Astrocyte (in vitro differentiated cells and primary cell): ENCODE measurements around the gene KIF11. TPM values are rescaled to one million over a fixed set of nuclear protein-coding genes. Genes with fewer than 3 reads are reported as not detected.

Experiments
- DNase-seq: peaks from one replicate; pipeline ENCODE4 v3.0.0-alpha.2; 2010; ENCODE audit warnings: low read depth
- FAIRE-seq: peaks from 2 replicates; lab custom pipeline; 2011; peaks lifted over from hg19 to GRCh38; lab: Jason Lieb, UNC
- H2AFZ ChIP-seq: 2 replicates; pipeline ENCODE4 v1.6.0; 2012; ENCODE audit warnings: low read depth, low read length, inconsistent platforms
- H3K27ac ChIP-seq: 2 replicates; pipeline ENCODE4 v1.5.1; 2011; ENCODE audit warnings: low read depth, low read length, inconsistent platforms
- H3K27me3 ChIP-seq: 2 replicates; pipeline ENCODE4 v1.6.0; 2011; ENCODE audit warnings: low read length, inconsistent platforms; ENCODE audit not compliant: insufficient read depth
- H3K36me3 ChIP-seq: 2 replicates; pipeline ENCODE4 v1.5.1; 2011; ENCODE audit warnings: low read length, inconsistent platforms; ENCODE audit not compliant: insufficient read depth
- H3K4me1 ChIP-seq: 2 replicates; pipeline ENCODE4 v1.5.1; 2011; ENCODE audit warnings: low read length, inconsistent platforms; ENCODE audit not compliant: insufficient read depth
- H3K4me2 ChIP-seq: 2 replicates; pipeline ENCODE4 v1.6.0; 2012; ENCODE audit warnings: low read length, inconsistent platforms
- H3K4me3 ChIP-seq: 2 replicates; pipeline ENCODE4 v1.5.1; 2011; ENCODE audit warnings: low read depth, mild to moderate bottlenecking, low read length, inconsistent platforms; ENCODE audit not compliant: insufficient read depth
- H3K79me2 ChIP-seq: 2 replicates; pipeline ENCODE4 v1.6.0; 2012; ENCODE audit warnings: mild to moderate bottlenecking, low read length, inconsistent platforms; ENCODE audit not compliant: insufficient read depth
- H3K9ac ChIP-seq: 2 replicates; pipeline ENCODE4 v1.6.0; 2012; ENCODE audit warnings: mild to moderate bottlenecking, low read length, inconsistent platforms
- H3K9me3 ChIP-seq: 2 replicates; pipeline ENCODE4 v1.5.1; 2012; ENCODE audit warnings: low read depth, mild to moderate bottlenecking, low read length, inconsistent platforms; ENCODE audit not compliant: insufficient read depth
- H4K20me1 ChIP-seq: 2 replicates; pipeline ENCODE4 v1.6.0; 2012; ENCODE audit warnings: low read length, inconsistent platforms; ENCODE audit not compliant: insufficient read depth
- H3K27ac Mint-ChIP-seq: one replicate; pipeline ENCODE4 v1.8.0; 2021; ENCODE audit warnings: mild to moderate bottlenecking, mixed read lengths; ENCODE audit not compliant: unreplicated experiment
- H3K27me3 Mint-ChIP-seq: one replicate; pipeline ENCODE4 v1.8.0; 2021; ENCODE audit warnings: low read depth, mixed read lengths; ENCODE audit not compliant: unreplicated experiment
- H3K36me3 Mint-ChIP-seq: one replicate; pipeline ENCODE4 v1.8.0; 2021; ENCODE audit warnings: low read depth, mixed read lengths; ENCODE audit not compliant: unreplicated experiment
- H3K4me1 Mint-ChIP-seq: one replicate; pipeline ENCODE4 v1.8.0; 2021; ENCODE audit warnings: low read depth, mixed read lengths; ENCODE audit not compliant: unreplicated experiment
- H3K4me3 Mint-ChIP-seq: one replicate; pipeline ENCODE4 v1.8.0; 2021; ENCODE audit warnings: mild to moderate bottlenecking, moderate library complexity, mixed read lengths; ENCODE audit not compliant: unreplicated experiment
- H3K9me3 Mint-ChIP-seq: one replicate; pipeline ENCODE4 v1.8.0; 2021; ENCODE audit warnings: mild to moderate bottlenecking, mixed read lengths; ENCODE audit not compliant: unreplicated experiment
- EZH2 ChIP-seq: IDR thresholded peaks from 2 replicates; pipeline ENCODE4 v1.6.1; 2012; ENCODE audit warnings: mild to moderate bottlenecking, low read length, inconsistent platforms; ENCODE audit not compliant: insufficient read depth
- total RNA-seq: library from RNA; stranded (reverse); gene quantifications from 2 replicates; pipeline ENCODE4 v1.2.1, GENCODE V29; 2021
- TF ChIP-seq, protein P1 (sequence below): IDR thresholded peaks from 2 replicates; pipeline ENCODE4 v1.5.1; 2011; ENCODE audit warnings: low read depth, mild to moderate bottlenecking, inconsistent platforms, low read length, moderate library complexity; ENCODE audit not compliant: insufficient read depth

KIF11 gene
- total RNA-seq, 1 donor from 2014 or later = 4.7 TPM

- H3K4me1 ChIP-seq = no peaks in the 10 kb centered on the region
- no peaks in the 10 kb centered on the region for H4K20me1 ChIP-seq
- Mint-ChIP-seq H3K9me3 (no peaks in the 10 kb centered on the region), H3K27me3 (no peaks in the 10 kb centered on the region), H3K36me3 (peaks cover 2% of the 10 kb centered on the region), H3K27ac (no peak overlapping the region), H3K4me3 (no peak overlapping the region), H3K4me1 (no peaks in the 10 kb centered on the region)
- no peak overlapping the region for H3K9ac ChIP-seq
- H3K27me3 ChIP-seq = no peaks in the 10 kb centered on the region
- peaks cover 4% of the 10 kb centered on the region for H3K36me3 ChIP-seq
- no peak overlapping the region for H2AFZ ChIP-seq
- no peak overlapping the region for H3K27ac ChIP-seq
- H3K79me2 ChIP-seq = peaks cover 81% of the 10 kb centered on the region
- no peak for TF ChIP-seq EZH2
- TF ChIP-seq, protein P1, sequence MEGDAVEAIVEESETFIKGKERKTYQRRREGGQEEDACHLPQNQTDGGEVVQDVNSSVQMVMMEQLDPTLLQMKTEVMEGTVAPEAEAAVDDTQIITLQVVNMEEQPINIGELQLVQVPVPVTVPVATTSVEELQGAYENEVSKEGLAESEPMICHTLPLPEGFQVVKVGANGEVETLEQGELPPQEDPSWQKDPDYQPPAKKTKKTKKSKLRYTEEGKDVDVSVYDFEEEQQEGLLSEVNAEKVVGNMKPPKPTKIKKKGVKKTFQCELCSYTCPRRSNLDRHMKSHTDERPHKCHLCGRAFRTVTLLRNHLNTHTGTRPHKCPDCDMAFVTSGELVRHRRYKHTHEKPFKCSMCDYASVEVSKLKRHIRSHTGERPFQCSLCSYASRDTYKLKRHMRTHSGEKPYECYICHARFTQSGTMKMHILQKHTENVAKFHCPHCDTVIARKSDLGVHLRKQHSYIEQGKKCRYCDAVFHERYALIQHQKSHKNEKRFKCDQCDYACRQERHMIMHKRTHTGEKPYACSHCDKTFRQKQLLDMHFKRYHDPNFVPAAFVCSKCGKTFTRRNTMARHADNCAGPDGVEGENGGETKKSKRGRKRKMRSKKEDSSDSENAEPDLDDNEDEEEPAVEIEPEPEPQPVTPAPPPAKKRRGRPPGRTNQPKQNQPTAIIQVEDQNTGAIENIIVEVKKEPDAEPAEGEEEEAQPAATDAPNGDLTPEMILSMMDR = no peak
- H3K4me3 ChIP-seq = no peak overlapping the region
- DNase-seq = no peak
- H3K9me3 ChIP-seq = no peaks in the 10 kb centered on the region
- FAIRE-seq = no peak
- no peak overlapping the region for H3K4me2 ChIP-seq
These were observed 11.9 kb downstream of the KIF11 start for GRCh38 chr10:92604841-92605240.

GRCh38 chr10:92615515-92615914, 22.6 kb downstream of the KIF11 start:
- no peak overlapping the region for H3K4me3 ChIP-seq

DNA sequence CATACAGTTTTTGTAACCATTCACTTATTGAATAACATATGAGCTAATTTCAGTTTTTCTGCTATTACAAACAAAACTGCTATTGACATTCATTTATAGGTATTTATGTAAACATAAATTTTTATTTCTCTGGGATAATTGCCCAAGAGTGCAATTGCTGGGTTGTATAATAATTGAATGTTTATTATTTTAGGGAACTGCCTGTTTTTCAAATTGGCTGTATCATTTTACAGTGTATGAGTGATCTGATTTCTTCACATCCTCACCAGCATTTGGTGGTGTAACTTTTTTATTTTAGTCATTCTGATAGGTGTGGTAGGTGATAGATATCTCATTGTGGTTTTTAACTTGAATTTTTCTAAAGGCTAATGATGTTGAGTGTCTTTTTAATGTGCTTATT, 26.4 kb downstream of the KIF11 start:
- H3K27me3 Mint-ChIP-seq = no peaks in the 10 kb centered on the region
- H3K27me3 ChIP-seq = no peaks in the 10 kb centered on the region
- H3K4me1 Mint-ChIP-seq = no peaks in the 10 kb centered on the region
- FAIRE-seq = no peak
- H3K36me3 Mint-ChIP-seq = no peaks in the 10 kb centered on the region
- no peak overlapping the region for H3K4me3 Mint-ChIP-seq
- peaks cover 9% of the 10 kb centered on the region for H3K79me2 ChIP-seq
- H3K9ac ChIP-seq = no peak overlapping the region
- no peaks in the 10 kb centered on the region for H3K9me3 ChIP-seq
- no peaks in the 10 kb centered on the region for H4K20me1 ChIP-seq
- H3K36me3 ChIP-seq = peaks cover 16% of the 10 kb centered on the region
- H3K27ac Mint-ChIP-seq = no peak overlapping the region
- H3K4me1 ChIP-seq = no peaks in the 10 kb centered on the region
- TF ChIP-seq EZH2 = no peak
- H2AFZ ChIP-seq = no peak overlapping the region
- no peak overlapping the region for H3K4me3 ChIP-seq
- no peak overlapping the region for H3K27ac ChIP-seq
- no peak overlapping the region for H3K4me2 ChIP-seq
- no peak for DNase-seq
- peaks cover 2% of the 10 kb centered on the region for H3K9me3 Mint-ChIP-seq

More at GRCh38 chr10:92615515-92615914, 22.6 kb downstream of the KIF11 start:
- peaks cover 13% of the 10 kb centered on the region for H3K36me3 ChIP-seq
- no peaks in the 10 kb centered on the region for H3K27me3 ChIP-seq
- H3K9me3 ChIP-seq = no peaks in the 10 kb centered on the region
- no peak overlapping the region for H2AFZ ChIP-seq
- DNase-seq (no peak), FAIRE-seq (no peak)
- no peaks in the 10 kb centered on the region for H3K4me1 ChIP-seq
- H4K20me1 ChIP-seq = no peaks in the 10 kb centered on the region
- no peak overlapping the region for H3K9ac ChIP-seq
- H3K4me2 ChIP-seq = no peak overlapping the region
- Mint-ChIP-seq H3K4me3 (no peak overlapping the region), H3K4me1 (no peaks in the 10 kb centered on the region), H3K9me3 (peaks cover 1% of the 10 kb centered on the region), H3K27me3 (no peaks in the 10 kb centered on the region), H3K36me3 (no peaks in the 10 kb centered on the region), H3K27ac (no peak overlapping the region)
- TF ChIP-seq EZH2 = no peak
- TF ChIP-seq, protein P1 = no peak
- H3K27ac ChIP-seq = no peak overlapping the region
- peaks cover 5% of the 10 kb centered on the region for H3K79me2 ChIP-seq
